Prostate gland (tissue), 2 donors: ENCODE results near the gene RGS19. TPM values are rescaled to one million over a fixed set of nuclear protein-coding genes. Genes with fewer than 3 reads are reported as not detected.

Source experiments
- DNase-seq: peaks from one replicate; pipeline ENCODE4 v3.0.0-alpha.2; 2019; ENCODE audit warnings: low spot score
- H3K27ac ChIP-seq, 2 donors: fragments of 200-600 bp; sonication (generic); 2 replicates each; pipeline ENCODE4 v1.5.1; 2017 to 2019
- H3K27me3 ChIP-seq: fragments of 200-600 bp; sonication (generic); replicated peaks from 2 replicates; pipeline ENCODE4 v1.5.1; 2019; ENCODE audit not compliant: insufficient read depth
- H3K36me3 ChIP-seq, 2 donors: fragments of 200-600 bp; sonication (generic); 1 replicate in 1 of 2; 2 replicates in 1 of 2; pipeline versions ENCODE4 v1.5.1 to v1.8.1; 2017 to 2019
- H3K4me1 ChIP-seq: fragments of 200-600 bp; sonication (generic); replicated peaks from 2 replicates; pipeline ENCODE4 v1.5.1; 2019
- H3K4me3 ChIP-seq, 2 donors: fragments of 200-600 bp; sonication (generic); 2 replicates each; pipeline ENCODE4 v1.5.1; 2017 to 2019
- H3K9me3 ChIP-seq: fragments of 200-600 bp; sonication (generic); 2 replicates; pipeline ENCODE4 v1.5.1; 2017
- POLR2A ChIP-seq: fragments of 450-650 bp; IDR thresholded peaks from one replicate; pipeline ENCODE4 v1.6.1; 2016; ENCODE audit warnings: antibody characterized with exemption, mild to moderate bottlenecking
- POLR2AphosphoS5 ChIP-seq: sonication (generic); formaldehyde crosslinking; IDR thresholded peaks from one replicate; pipeline ENCODE4 v1.6.1; 2017; ENCODE audit warnings: antibody characterized with exemption
- WGBS: methylation state at CpG from one replicate; pipeline ENCODE4 v1.1.5; 2018; 5-methylcytosine and 5-hydroxymethylcytosine counted together
- intact Hi-C: fragments of 100-400 bp; cut with DNase I; formaldehyde crosslinking; loops from one replicate; pipeline ENCODE4 v1.14.2; 2022
- total RNA-seq, 2 donors: library from RNA; depleted of rRNA; stranded (reverse); fragments of >200 nt; gene quantifications; one replicate each; pipeline ENCODE4 v1.1.0, GENCODE V29; 2016
- TF ChIP-seq, protein P1 (sequence below), 4 experiments: fragments of 200-600 bp in 2 of 4; fragments of 450-650 bp in 2 of 4; sonication (generic) in 2 of 4; IDR thresholded peaks; 1 replicate in 3 of 4; 2 replicates in 1 of 4; pipeline ENCODE4 v1.5.1; 2016 to 2019; ENCODE audit warnings: antibody characterized with exemption in 4 of 4, mild to moderate bottlenecking in 2 of 4, moderate library complexity in 2 of 4

Gene RGS19
- total RNA-seq, 2 donors from 2014 or later = 13.3 to 15.1 TPM

- no peak overlapping the region for H3K4me3 ChIP-seq
- H3K36me3 ChIP-seq = no peaks in the 10 kb centered on the region
- TF ChIP-seq POLR2A (no peak), POLR2AphosphoS5 (no peak)
- TF ChIP-seq, protein P1, sequence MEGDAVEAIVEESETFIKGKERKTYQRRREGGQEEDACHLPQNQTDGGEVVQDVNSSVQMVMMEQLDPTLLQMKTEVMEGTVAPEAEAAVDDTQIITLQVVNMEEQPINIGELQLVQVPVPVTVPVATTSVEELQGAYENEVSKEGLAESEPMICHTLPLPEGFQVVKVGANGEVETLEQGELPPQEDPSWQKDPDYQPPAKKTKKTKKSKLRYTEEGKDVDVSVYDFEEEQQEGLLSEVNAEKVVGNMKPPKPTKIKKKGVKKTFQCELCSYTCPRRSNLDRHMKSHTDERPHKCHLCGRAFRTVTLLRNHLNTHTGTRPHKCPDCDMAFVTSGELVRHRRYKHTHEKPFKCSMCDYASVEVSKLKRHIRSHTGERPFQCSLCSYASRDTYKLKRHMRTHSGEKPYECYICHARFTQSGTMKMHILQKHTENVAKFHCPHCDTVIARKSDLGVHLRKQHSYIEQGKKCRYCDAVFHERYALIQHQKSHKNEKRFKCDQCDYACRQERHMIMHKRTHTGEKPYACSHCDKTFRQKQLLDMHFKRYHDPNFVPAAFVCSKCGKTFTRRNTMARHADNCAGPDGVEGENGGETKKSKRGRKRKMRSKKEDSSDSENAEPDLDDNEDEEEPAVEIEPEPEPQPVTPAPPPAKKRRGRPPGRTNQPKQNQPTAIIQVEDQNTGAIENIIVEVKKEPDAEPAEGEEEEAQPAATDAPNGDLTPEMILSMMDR (IDR thresholded peaks at IDR 0.05) = no peak
- H3K27me3 ChIP-seq = no peaks in the 10 kb centered on the region
- H3K27ac ChIP-seq = no peak overlapping the region
- peaks cover 9% of the 10 kb centered on the region for H3K4me1 ChIP-seq
- intact Hi-C loops = no loop called here
- 96% methylated on average over 21 of the region's 22 CpGs for WGBS
- no peaks in the 10 kb centered on the region for H3K9me3 ChIP-seq
- no peak for DNase-seq
Measured at GRCh38 chr20:64076061-64076997, 3.0 kb downstream of the RGS19 start.

DNA sequence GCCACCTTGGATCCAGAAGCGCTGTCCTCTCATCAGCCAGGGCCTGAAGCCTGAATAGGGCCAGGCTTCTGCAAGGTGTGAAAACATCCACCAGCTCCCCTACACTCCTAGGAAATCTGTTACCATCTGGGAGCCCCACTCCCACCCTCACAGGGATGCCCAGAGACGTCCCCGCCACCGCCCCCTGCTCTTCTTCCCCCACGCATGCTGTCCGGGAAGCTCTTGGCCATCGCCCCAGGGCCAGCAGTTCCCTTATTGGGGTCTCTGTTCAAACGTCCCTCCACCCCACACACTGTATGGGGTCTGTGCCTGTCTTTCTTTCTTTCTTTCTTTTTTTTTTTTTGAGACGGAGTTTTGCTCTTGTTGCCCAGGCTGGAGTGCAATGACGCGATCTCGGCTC lies 3.8 kb downstream of the RGS19 start:
- peaks cover 9% of the 10 kb centered on the region for H3K4me1 ChIP-seq
- H3K27me3 ChIP-seq = no peaks in the 10 kb centered on the region
- DNase-seq = no peak
- intact Hi-C loops = no loop called here
- no peak overlapping the region for H3K4me3 ChIP-seq
- 94% methylated on average over 12 of the region's 12 CpGs for WGBS
- TF ChIP-seq, protein P1 (IDR thresholded peaks at IDR 0.05) = no peak
- TF ChIP-seq POLR2A (no peak), POLR2AphosphoS5 (no peak)
- H3K9me3 ChIP-seq = no peaks in the 10 kb centered on the region
- no peak overlapping the region for H3K27ac ChIP-seq
- H3K36me3 ChIP-seq = no peaks in the 10 kb centered on the region

GRCh38 chr20:64074963-64075362 lies 4.4 kb downstream of the RGS19 start:
- no peak overlapping the region for H3K4me3 ChIP-seq
- 98% methylated on average over 8 of the region's 8 CpGs for WGBS
- H3K27me3 ChIP-seq = no peaks in the 10 kb centered on the region
- no peaks in the 10 kb centered on the region for H3K36me3 ChIP-seq
- H3K9me3 ChIP-seq = no peaks in the 10 kb centered on the region
- no peak for DNase-seq
- no peak for TF ChIP-seq POLR2AphosphoS5
- TF ChIP-seq, protein P1 (IDR thresholded peaks at IDR 0.05) = no peak
- no peak for TF ChIP-seq POLR2A
- intact Hi-C loops = no loop called here
- H3K27ac ChIP-seq = no peak overlapping the region
- peaks cover 9% of the 10 kb centered on the region for H3K4me1 ChIP-seq

DNA sequence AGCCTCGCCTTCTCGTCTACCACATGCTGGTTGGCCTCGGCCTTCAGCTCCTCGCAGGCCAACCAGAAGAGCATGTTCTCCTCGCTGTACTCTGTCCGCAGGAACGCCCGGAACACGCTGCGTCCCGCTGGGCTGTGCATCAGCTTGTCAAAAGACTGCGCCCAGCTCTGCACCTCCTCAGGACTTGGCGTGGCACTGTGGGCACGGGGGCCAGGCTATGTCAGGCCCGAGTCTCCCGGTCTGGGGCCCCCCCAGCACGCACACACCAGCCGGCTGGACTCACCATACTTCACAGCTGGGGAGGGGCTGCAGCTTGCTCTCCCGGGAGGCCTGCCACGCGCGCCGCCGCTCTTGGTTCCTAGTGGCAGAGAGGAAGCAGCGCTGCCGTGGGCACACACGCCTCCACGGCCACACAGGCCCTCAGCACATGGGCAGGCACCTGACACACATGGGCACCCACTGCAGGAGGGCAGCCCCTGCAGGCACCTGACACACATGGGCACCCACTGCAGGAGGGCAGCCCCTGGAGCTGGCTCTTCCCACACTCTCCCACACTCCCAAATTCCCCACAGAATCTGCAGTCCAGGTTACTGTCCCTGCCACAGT lies 5.0 kb downstream of the RGS19 start:
- 77% methylated on average over 25 of the region's 28 CpGs for WGBS
- intact Hi-C loops = no loop called here
- no peak overlapping the region for H3K27ac ChIP-seq
- no peak for DNase-seq
- no peaks in the 10 kb centered on the region for H3K9me3 ChIP-seq
- no peaks in the 10 kb centered on the region for H3K36me3 ChIP-seq
- H3K27me3 ChIP-seq = no peaks in the 10 kb centered on the region
- no peak overlapping the region for H3K4me3 ChIP-seq
- TF ChIP-seq POLR2A = no peak
- TF ChIP-seq POLR2AphosphoS5 = no peak
- TF ChIP-seq, protein P1 (IDR thresholded peaks at IDR 0.05) = no peak
- peaks cover 8% of the 10 kb centered on the region for H3K4me1 ChIP-seq
